GM18909 (cell line): Measurements from ENCODE around the gene SBK1.
"Not testable (repeated sequence)": the region's sequence is repeated elsewhere in the genome, so short reads cannot be mapped to it uniquely, and the experiment has no call there.

Experiments
- ATAC-seq: cut with Tn5 transposase; IDR thresholded peaks from one replicate; pipeline ENCODE4 v1.9.1; 2021; ENCODE audit warnings: mild to moderate bottlenecking; ENCODE audit not compliant: unreplicated experiment, poor library complexity

Gene SBK1

DNA sequence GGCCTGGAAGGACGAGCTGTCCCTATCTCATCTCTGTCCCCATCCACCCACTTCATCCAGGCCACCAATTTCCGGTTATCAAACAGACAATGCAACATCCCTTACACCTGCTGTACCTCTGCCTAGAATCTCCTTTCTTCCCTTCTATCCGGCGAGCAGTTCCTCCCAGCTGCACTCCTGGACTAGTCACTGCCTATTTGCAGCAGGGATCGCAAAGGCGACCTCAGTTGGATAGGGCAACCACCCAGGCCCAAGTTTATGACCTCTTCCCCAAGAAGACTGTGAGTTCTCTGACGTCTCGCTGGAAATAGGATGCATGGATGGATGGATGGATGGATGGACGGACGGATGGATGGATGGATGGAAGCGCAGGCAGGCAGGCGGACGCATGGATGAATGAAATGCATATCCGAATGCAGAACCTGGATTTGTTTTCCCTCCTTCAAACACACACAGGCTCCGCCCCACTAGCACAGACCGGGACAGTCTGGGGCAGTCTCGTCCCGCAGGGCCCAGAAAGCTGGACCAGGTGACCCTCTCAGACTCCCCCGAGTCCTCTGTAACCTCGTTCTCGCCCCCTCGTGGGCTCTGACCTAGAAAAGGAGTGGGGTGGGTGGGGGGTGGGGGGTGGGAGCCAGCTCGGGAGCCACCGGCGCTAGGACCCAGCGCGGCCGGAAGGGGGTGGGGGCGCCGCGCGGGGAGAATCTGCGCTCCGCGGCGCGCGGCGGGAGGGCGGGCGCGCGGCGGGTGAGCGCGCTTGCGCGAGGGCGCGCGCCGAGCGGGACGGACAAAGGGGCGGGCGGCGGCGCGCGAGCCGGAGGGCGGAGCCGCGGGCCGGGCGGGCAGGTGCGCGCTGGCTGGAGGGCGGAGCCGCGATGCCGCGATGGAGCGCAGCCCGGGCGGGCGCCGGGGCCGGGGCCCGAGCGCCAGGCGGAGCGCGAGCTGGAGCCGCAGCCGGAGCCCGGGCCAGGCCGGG is at the start of gene SBK1:
SBK1 (plus strand) TSS at position 875 of the 976 bp plus-strand sequence. CDS start 24,867 bp downstream, outside the sequence.
- peak; percentile 90 for ATAC-seq

DNA sequence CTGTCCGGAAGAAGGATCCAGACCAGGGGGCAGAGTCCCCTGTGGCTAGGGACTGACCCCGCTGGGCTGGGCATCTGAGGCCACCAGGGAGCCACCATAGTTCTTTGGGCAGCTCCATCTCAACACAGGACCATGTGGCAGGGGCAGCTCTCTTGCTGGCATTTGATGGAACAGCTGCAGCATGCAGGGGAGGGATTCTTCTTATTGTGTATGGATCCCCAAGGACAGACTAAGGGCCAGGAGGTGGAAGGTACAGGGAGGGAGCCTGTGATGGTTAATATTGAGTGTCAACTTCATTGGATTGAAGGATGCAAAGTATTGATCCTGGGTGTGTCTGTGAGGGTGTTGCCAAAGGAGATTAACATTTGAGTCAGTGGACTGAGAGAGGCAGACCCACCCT is 42.8 kb upstream of the SBK1 start:
- ATAC-seq = not testable (repeated sequence)

DNA sequence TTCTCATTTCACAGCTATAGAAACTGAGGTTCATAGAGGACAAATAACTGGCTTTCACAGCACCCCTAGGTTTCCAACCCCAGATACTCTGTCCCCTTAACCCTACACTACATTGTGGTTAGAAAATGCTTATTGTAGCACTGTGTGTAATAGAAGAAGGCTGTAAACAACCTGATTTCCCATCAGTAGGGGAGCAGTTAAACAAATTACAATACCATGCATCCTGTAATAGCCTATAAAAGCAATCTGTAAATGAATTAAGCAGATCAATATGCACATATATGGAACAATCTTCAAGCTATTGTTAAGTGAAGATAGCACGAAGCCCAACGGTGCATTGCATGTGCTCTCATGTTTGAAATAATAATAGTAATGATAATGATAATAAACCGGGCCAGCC is 41.3 kb upstream of the SBK1 start:
- ATAC-seq = no peak

DNA sequence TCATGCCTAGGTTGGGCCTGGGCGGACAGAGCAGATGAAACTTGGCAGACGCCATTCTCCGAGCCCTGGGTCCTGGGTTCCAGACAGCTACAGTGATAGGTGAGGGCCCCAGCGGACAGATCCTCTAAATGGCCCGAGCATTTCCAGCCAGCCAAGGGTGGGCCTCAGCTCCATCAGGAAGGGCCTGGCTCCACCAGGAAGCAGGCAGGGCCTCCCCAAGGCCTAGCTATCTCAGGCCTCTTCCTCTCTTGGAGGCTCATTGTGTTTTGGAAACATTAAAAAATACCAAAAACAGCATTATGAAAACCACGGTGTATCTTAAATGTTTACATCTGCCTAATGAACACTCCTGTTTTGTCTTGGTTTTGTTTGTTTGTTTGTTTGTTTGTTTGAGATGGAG is 38.2 kb upstream of the SBK1 start:
- ATAC-seq = no peak

DNA sequence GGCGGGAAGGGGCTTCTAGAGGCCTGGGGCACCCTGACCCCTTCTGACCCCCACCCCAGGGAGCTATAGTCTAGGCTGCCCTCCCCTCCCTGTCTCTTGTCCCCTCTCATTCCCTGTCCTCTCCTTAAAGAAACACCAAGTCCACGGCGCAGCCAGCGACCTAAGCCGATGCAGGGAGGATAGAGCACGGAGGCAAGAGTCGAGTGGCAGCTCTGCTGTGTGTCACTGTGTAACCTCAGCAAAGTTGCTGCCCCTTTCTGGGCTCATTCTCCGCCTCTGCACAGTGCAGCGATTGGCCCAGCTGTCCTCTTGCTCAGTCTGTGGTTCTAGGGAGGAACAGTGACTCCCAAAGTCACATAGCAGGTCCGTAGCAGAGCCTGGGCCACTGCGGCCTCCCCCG is 36.5 kb upstream of the SBK1 start:
- ATAC-seq = no peak

DNA sequence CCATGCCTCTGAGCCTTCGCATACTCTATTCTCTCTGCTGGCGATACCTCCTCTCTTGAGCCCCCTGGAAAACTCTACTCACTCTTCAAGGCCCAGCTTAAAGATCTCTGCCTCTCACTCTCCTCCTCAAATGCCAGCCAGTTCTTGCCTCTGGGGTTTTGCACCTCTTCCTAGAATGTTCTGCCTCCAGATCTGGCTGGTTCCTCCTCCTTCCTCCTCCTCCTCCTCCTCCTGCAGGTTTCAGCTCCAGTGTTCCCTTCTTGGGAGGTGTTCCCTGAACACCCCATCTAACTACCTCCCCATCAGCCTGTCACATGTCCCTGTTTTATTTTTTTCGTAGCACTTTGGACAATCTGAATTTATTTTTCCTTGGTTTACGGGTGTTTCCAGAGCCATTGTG is 35.1 kb upstream of the SBK1 start:
- no peak for ATAC-seq

DNA sequence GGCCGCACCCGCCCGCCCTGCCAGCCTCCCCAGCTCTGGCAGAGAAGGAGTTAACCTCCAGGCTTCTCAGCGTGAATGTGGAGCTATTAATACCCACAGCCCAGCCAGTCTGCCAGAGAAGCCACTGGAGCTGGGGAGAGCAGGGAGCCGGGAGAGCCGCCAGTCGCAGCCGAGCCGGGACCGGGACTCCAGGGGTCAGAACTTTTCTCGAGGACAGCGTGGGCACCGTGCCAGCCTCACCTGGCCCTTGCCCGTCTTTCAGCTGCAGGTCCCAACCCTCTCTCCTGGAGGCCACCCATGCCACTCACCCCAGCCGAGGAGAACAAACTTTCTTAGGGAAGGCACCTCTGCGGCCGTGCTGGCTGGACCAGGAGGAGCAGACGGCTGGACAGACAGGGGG is 33.8 kb upstream of the SBK1 start:
- ATAC-seq = no peak

DNA sequence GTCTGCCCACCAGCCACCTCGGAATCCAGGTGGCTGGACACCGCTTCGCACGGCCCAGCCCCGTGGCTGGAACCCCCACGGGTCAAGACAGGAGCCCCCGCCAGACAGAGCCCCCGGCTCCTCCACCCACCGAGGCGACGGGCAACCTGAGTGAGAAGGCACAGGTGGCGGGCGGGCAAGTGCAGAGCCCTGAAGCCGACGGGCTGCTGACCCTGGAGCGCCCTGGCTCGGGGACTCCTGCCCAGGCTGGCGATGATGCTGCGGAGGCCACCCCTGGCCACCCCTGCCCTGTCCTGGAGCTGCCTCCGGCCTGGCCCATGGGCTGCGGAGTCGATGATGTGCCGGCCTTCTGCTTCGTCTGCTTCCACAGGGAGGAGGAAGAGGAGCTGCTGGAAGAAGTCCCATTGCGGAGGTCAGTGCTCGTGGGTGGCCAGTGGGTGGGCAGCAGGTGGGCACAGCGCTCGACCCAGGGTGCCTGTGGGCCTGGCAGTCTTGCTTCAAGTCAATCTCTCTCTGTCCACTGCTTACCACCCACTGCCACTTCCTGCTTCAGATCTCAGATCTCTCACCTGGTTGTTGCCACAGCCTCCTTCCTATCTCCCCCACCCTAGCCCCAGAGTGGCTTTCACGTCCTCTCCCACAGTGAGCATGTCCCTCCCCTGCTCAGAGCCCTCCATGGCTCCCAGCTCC is 33.1 kb upstream of the SBK1 start:
- ATAC-seq = no peak

DNA sequence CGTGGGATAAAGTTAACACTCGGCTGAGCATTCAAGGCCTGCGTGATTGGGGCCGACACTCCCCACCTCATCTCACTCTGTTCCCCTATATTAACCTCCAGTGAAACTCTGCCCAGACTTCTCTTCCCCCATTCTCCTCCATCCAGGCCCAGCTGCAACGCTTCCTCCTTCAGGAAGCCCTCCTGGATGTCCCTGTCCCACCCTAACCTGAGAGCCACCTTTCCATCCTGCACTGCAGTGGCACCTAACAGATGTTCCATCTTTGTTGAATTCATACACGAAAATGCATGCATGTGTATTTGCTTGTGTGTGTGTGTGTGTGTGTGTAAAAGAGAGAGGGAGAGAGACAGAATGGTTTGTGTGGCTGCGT is 32.6 kb upstream of the SBK1 start:
- no peak for ATAC-seq

DNA sequence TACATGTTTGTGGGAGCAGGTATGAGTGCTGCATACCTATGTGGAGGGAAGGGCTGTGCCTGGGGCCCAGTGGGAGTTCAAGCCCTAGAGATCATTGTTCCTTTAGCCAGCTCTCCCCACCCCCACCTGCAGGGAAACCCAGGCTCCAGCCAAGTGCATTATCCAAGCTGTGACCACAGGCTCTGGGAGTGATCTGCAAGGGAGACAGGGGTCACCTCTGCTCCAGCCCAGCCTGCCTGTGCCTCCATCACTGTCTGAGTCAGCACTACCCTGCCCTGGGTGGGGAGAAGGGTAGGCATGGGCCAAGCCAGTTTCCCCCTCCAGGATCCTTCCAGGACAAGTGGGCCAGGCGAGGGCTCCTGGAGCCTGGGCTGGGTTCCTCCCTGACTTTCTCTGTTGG is 32.1 kb upstream of the SBK1 start:
- ATAC-seq = no peak

DNA sequence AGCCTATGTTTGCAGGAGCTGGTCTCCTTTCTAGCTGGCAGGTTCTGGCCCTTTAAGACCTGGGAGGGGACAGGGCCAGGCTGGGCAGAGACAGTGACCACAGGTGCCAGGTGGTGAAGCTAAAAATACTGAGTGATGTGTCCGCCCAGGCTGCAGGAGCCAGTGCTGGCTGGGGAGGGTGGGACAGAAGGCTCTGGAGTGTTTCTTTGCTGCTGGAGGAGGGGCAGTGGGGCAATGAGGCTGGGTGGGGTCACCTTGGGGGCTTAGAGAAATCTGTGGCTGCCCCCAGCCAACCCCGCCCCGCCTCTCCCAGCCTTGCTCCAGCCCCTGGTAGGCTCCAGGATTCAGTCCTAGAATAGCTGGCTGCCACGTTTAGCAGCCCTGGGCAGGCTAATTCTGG is 30.4 kb upstream of the SBK1 start:
- ATAC-seq = no peak

DNA sequence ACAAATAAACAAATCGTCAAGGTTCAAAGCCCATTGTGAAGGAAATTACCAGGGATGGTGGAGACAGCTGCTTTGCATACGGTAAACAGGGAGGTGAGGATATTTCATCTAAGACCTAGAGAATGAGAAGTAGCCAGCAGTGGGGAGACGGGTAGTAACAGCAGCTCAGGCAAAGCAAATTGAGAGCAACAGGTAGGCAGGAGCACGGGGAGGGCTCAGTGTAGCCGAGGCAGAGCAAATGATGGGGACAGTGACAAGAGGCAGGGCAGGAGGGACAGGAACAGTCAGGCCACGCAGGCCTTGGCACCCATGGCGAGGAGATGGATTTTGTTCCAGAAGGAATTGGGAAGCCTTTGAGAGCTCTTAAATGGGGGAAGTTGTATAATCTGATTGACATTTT is 29.0 kb upstream of the SBK1 start:
- ATAC-seq = no peak

DNA sequence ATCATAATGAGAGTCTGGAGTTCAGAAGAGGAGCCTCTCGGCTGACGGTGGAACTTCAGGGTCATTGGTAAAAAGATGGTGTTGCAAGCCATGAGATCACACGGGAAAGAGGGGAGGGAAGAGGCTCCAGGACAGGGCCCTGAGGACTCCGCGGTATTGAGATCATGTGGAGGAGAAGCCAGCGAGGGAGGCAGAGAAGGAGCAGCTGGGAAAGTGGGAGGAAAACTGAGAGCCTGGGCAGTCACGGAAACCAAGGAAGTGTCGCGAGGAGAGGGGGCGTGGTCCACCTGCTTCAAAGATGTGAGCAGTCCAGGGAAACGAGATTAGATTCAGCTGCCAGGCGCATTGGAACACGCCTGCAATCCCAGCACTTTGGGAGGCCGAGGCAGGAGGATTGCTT is 27.7 kb upstream of the SBK1 start:
- ATAC-seq = no peak

DNA sequence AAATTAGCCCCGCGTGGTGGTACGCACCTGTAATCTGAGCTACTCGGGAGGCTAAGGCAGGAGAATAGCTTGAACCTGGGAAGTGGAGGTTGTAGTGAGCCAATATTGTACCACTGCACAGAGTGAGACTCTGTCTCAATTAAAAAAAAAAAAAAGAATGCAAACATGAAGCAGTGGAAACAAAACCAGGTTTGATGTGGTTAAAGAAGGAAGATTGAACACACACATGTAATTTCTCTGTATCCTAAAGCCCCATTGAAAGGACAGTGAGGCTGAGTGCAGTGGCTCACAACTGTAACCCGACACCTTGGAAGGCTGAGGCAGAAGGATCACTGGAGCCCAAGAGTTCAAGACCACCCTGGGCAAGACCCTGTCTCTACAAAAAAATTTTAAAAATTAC is 26.5 kb upstream of the SBK1 start:
- ATAC-seq = no peak

DNA sequence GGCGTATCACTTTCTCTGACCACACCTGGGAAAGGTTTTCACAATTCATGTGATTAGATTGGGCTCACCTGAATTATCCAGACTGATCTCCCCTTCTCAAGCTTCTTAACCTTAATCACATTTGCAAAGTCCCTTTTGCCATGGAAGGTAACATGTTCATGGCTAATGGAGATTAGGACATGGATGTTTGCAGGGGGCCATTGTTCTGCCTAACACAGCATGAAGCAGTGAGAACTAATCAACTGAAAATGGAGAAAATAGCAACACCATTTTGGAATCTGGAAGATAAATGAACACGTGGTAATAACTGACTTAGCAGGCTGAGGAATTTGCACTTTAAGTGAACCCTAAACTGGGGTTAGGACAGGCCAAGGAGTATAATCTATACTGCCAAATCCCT is 25.0 kb upstream of the SBK1 start:
- no peak for ATAC-seq

DNA sequence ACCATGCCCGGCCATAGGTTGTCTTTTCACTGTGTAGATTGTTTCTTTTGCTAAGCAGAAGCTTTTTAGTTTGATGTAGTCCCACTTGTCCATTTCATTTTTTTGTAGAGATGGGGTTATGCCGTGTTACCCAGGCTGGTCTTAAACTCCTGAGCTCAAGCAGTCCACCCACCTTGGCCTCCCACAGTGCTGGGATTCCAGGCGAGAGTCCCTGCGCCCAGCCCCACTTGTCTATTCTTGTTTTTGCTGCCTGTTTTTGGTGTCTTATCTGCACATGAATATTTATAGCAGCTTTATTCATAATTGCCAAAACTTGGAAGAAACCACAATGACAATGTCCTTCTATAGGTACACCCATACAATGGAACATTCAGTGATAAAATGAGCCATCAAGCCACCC is 18.8 kb upstream of the SBK1 start:
- no peak for ATAC-seq

DNA sequence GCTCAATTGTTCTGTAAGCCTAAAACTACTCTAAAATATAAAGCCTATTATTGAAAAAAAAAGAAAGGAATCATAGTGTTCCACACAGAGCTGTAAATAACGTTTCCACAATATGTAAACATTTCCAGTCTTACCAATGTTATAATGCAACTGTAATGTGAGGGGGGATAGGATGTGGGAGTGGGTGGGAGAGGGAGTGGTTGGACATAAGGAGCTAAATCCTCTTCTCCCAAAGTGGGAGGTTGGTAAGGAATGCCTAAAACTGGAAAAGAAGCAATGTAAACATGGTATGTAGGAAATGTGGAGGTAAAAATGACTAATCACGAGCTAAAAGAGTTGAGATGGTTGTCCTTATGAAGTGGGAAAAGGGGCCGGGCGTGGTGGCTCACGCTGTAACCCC is 17.6 kb upstream of the SBK1 start:
- no peak for ATAC-seq

DNA sequence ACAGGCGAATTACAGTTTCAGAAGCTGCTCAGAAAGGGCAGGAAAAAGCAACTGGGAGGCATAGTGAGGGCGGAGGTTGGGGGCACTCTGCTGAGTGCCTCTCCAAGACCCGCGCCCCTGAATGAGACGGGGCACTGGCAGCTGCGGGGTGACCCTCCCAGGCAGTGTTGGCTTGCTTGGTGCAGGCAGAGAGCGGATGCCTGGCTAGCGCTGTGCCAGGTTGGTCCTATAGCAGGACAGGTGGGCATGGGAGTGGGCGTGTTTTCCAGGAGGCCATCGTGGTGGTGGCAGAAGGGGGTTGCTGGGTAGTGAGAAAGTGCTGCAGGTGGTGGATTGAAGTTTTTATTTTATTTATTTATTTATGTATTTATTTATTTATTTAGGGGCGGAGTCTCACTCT is 16.0 kb upstream of the SBK1 start:
- no peak for ATAC-seq

DNA sequence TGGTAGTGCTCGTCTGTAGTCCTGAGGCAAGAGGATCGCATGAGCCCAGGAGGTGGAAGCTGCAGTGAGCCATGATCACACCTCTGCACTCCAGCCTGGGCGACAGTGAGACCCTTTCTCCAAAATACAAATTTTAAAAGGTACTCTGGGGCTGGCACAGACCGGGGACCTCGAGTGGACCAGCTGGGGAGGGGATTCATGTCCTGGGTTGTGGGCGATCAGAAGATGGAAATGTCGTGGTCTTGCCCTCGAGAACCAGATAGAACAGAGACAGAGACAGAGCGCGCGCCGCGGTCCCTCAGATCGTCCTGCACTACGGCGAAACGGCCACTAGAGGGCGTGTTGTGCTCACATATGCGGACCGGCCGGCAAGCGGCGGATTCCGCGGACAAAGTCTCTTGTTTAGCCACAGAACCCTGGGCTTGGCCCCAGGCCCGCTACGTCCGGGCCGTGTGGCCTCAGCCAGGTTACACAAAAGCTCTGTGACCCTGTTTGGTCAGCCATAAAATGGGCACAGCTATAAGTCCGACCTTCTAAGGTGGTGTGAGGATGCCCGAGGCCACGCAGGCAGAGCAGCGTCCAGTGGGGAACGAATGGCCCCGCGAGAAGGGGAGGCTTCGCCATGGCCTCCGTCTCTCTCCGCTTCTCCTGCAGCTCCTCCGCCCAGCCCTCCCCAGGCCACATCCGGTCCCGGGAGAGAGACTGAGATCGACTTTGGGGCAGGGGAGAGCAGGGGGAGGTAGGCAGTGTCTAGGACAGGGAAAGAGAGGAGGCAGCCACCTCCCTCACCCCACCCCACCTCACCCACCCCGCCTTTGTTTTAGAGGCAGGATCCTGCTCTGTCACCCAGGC is 14.6 kb upstream of the SBK1 start:
- ATAC-seq = no peak

DNA sequence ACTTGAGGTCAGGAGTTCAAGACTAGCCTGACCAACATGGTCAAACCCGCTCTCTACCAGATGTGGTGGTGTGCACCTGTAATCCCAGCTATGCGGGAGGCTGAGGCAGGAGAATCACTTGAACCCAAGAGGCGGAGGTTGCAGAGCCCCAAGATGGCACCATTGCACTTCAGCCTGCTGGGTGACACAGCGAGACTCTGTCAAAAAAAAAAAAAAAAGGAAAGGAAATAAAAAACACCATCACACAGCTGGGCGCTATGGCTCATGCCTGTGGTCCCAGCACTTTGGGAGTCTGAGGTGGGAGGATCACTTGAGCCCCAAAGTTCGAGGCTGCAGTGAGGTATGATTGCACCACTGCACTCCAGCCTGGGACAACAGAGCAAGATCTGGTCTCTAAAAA is 13.3 kb upstream of the SBK1 start:
- no peak for ATAC-seq
